Dendritic cell treated with granulocyte-macrophage colony-stimulating factor and Interleukin-4, amounts not matched to agents 40 ng/mL and 50 ng/mL, for 4 days (primary cell): ENCODE measurements around the gene OR10P1.
"Not testable (repeated sequence)": the region's sequence is repeated elsewhere in the genome, so short reads cannot be mapped to it uniquely, and the experiment has no call there.

ENCODE experiments used
- H3K27ac Mint-ChIP-seq: one replicate; pipeline ENCODE4 v1.8.0; 2022; ENCODE audit warnings: mild to moderate bottlenecking, mixed read lengths
- H3K27me3 Mint-ChIP-seq: one replicate; pipeline ENCODE4 v1.8.0; 2022; ENCODE audit warnings: mild to moderate bottlenecking, mixed read lengths
- H3K36me3 Mint-ChIP-seq: one replicate; pipeline ENCODE4 v1.8.0; 2022; ENCODE audit warnings: low read depth, mixed read lengths
- H3K4me1 Mint-ChIP-seq: one replicate; pipeline ENCODE4 v1.8.0; 2022; ENCODE audit warnings: low read depth, mixed read lengths
- H3K4me3 Mint-ChIP-seq: one replicate; pipeline ENCODE4 v1.8.0; 2022; ENCODE audit warnings: mild to moderate bottlenecking, moderate library complexity, mixed read lengths
- H3K9me3 Mint-ChIP-seq: one replicate; pipeline ENCODE4 v1.8.0; 2022; ENCODE audit warnings: mixed read lengths
- intact Hi-C: fragments of 100-400 bp; cut with micrococcal nuclease; formaldehyde crosslinking; loops from one replicate; pipeline ENCODE4 v1.15.0; 2022

Gene OR10P1, protein sequence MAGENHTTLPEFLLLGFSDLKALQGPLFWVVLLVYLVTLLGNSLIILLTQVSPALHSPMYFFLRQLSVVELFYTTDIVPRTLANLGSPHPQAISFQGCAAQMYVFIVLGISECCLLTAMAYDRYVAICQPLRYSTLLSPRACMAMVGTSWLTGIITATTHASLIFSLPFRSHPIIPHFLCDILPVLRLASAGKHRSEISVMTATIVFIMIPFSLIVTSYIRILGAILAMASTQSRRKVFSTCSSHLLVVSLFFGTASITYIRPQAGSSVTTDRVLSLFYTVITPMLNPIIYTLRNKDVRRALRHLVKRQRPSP

DNA sequence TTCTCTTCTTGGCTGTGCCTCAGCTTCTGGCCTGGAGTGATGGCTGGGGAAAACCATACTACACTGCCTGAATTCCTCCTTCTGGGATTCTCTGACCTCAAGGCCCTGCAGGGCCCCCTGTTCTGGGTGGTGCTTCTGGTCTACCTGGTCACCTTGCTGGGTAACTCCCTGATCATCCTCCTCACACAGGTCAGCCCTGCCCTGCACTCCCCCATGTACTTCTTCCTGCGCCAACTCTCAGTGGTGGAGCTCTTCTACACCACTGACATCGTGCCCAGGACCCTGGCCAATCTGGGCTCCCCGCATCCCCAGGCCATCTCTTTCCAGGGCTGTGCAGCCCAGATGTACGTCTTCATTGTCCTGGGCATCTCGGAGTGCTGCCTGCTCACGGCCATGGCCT is at the start of gene OR10P1:
OR10P1 (plus strand) TSS at position 40 of the 400 bp plus-strand sequence; CDS start at position 40, 0 bp downstream.
- Mint-ChIP-seq H3K27ac (no peak within 1 kb of the TSS), H3K4me3 (no peak within 1 kb of the TSS), H3K4me1 (peaks cover 49% of the 10 kb centered on the region), H3K36me3 (no peaks in the 10 kb centered on the region), H3K27me3 (peaks cover 2% of the 10 kb centered on the region), H3K9me3 (no peaks in the 10 kb centered on the region)
- intact Hi-C loops, result no loop called here

DNA sequence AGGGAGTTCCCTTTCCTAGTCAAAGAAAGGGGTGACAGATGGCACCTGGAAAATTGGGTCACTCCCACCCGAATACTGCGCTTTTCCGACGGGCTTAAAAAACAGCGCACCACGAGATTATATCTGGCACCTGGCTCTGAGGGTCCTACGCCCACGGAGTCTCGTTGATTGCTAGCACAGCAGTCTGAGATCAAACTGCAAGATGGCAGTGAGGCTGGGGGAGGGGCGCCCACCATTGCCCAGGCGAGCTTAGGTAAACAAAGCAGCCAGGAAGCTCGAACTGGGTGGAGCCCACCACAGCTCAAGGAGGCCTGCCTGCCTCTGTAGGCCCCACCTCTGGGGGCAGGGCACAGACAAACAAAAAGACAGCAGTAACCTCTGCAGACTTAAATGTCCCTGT is 46.5 kb upstream of the OR10P1 start:
- peaks cover 27% of the 10 kb centered on the region for H3K9me3 Mint-ChIP-seq
- H3K27ac Mint-ChIP-seq, intact Hi-C loops, H3K4me3 Mint-ChIP-seq, H3K4me1 Mint-ChIP-seq, H3K36me3 Mint-ChIP-seq, H3K27me3 Mint-ChIP-seq: not testable (repeated sequence)

DNA sequence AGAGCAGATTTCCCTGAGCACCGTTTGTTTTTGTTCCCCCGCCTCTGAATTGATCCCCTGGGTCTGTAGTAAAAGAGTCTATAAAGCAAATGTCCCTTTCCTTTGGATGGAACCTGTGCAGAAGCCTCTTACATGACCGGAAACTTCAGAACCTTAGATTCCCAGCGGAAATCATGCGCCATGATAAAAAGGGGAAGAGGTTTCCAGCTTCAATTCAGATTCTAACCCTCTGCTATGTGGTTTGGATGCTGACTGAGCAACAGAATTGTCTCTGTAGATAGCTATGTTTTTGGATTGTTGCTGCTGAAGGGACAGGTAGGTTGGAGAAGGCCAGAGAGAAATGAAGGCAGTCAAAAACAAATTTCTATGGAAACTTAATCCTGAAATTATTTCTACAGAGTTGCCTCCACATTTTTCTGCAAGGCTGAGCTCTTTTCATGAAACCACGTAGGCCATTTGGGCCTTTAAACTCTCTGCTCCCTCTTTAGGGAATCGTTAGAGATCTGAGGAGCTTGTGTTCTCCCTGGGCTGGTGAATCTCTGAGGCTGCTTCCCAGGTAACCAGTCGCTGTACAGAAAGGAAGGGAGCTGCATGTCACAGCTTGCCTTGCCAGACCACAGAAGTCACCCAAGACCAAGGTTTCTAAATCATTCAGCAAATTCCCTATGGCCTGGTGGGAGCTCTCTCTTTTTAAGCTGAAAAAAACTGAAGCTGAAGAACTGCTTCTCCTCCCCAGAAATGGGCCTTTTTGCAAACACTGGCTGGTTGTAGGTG is 28.7 kb upstream of the OR10P1 start:
- Mint-ChIP-seq H3K9me3 (no peaks in the 10 kb centered on the region), H3K27ac (no peak overlapping the region), H3K4me3 (no peak overlapping the region), H3K36me3 (no peaks in the 10 kb centered on the region), H3K4me1 (no peaks in the 10 kb centered on the region), H3K27me3 (peaks cover 11% of the 10 kb centered on the region)
- intact Hi-C loops, result no loop called here

DNA sequence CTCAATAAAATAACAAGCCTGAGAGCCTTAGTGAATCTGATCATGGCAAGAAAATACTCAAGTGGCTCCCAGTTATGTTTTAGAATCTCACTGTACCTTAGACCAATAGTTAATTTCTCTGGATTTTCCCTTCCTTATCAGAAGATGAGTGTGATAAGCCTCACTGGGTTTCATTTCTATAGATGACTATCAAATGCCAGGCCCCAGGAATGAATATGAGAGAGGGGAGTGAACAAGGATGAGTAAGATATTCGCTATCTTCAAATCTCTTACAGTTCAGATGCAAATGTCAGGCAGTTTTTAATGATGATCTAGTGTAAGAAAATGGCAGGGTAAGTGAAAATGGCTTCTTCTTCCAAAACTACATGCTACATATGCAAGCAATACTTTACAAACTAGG is 26.1 kb upstream of the OR10P1 start:
- no peaks in the 10 kb centered on the region for H3K36me3 Mint-ChIP-seq
- intact Hi-C loops, result no loop called here
- no peaks in the 10 kb centered on the region for H3K4me1 Mint-ChIP-seq
- peaks cover 8% of the 10 kb centered on the region for H3K9me3 Mint-ChIP-seq
- peaks cover 13% of the 10 kb centered on the region for H3K27me3 Mint-ChIP-seq
- no peak overlapping the region for H3K4me3 Mint-ChIP-seq
- H3K27ac Mint-ChIP-seq, result no peak overlapping the region

DNA sequence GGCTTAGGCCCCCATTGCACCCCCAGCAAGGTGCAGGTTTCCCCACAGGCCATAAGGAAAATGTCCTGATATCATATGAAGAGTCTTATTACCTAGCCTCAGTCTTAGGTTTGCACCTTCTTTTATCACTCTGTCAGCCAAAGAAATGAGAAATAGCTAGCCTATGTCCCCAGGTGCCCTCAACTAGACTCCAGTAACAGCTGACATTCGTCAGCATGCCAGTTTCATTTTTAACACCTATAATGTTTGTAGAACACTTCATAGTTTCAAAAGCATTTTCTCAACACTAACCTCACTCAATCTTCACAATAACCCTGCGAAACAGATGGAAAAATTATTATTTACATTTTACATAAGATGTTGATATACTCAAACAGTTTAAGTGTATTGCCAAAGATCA is 24.0 kb upstream of the OR10P1 start:
- no peak overlapping the region for H3K27ac Mint-ChIP-seq
- peaks cover 11% of the 10 kb centered on the region for H3K27me3 Mint-ChIP-seq
- no peaks in the 10 kb centered on the region for H3K36me3 Mint-ChIP-seq
- no peaks in the 10 kb centered on the region for H3K4me1 Mint-ChIP-seq
- no peak overlapping the region for H3K4me3 Mint-ChIP-seq
- H3K9me3 Mint-ChIP-seq, result peaks cover 24% of the 10 kb centered on the region
- intact Hi-C loops, result no loop called here

DNA sequence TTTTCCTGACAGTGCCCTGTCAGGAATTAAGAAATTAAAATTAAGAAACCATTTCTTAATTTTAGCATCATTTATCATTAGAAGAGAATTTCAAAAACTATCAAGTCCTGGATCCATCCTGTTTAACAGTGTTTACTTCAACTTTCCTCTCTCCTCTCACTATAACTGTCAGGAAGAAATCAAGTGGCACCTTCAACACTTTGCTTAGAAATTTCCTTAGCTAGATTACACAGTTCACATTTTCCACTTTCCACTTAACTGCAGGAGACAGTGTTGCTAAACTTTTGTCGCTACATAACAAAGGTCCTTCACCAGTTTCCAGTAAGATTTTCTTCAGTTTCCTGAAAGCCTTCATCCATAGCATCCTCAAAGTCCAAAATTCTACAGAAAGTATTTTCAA is 21.9 kb upstream of the OR10P1 start:
- Mint-ChIP-seq H3K36me3 (no peaks in the 10 kb centered on the region), H3K27ac (no peak overlapping the region), H3K4me3 (no peak overlapping the region), H3K27me3 (peaks cover 6% of the 10 kb centered on the region), H3K4me1 (peaks cover under 1% of the 10 kb centered on the region), H3K9me3 (peaks cover 24% of the 10 kb centered on the region)
- intact Hi-C loops, result no loop called here

DNA sequence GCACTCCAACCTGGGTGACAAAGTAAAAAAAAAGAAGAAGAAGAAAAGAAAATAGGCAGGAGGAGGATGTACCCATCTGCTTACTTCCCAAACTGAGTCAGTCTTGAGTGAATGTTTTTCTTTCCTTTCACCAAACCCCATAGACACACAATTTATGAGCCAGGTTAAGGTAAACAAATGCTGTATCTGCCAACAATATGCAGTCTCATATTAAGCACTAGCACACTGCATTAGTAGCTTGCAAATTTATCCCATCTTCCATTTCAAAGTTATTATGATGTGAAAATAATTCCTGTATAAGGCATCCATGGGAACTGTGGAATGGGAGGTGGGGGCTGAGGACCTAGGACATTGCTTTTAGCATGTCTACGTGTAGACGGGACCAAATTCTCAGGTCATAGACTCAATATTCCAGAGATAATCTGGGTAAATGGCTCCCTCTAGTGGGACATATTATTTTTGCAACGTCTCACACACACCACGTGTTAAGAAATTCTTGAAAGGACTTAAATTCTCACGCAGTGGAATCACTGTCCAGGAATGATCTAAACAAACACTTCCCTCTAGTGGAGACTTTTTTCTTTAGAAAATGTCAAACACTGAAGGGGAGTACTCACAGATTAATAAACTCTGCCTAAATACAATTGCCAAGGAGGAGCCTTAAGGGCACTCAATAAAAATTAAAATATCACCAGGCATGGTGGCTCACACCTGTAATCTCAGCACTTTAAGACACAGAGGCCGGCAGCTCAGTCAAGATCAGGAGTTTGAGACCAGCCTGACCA is 17.1 kb upstream of the OR10P1 start:
- intact Hi-C loops, result loop anchor here (1.0 to 5.0 kb wide), 2 partner anchors 38 to 430 kb away; no protein-coding TSS in a partner anchor
- H3K27me3 Mint-ChIP-seq, result peaks cover 12% of the 10 kb centered on the region
- peaks cover 8% of the 10 kb centered on the region for H3K4me1 Mint-ChIP-seq
- H3K4me3 Mint-ChIP-seq, result no peak overlapping the region
- peaks cover 24% of the 10 kb centered on the region for H3K9me3 Mint-ChIP-seq
- H3K36me3 Mint-ChIP-seq, result no peaks in the 10 kb centered on the region
- H3K27ac Mint-ChIP-seq, result no peak overlapping the region

DNA sequence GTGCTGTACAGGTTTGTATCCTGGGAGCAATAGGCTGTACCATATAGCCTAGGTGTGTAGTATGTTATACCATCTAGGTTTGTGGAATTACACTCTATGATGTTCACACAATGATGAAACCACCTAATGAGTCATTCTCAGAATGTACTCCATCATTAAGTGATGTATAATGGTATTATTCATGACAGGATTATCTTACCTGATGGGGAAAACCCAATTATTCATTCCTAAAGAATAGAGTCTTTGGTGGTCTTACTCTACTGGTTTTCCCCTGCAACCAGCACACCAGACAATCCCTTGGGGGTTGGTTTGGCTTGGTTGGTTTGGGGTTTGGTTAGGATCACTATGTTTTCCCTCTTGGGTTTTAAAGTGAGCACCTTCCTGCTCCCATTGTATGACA is 12.6 kb upstream of the OR10P1 start:
- H3K27me3 Mint-ChIP-seq, result peaks cover 7% of the 10 kb centered on the region
- no peaks in the 10 kb centered on the region for H3K36me3 Mint-ChIP-seq
- H3K9me3 Mint-ChIP-seq, result peaks cover 8% of the 10 kb centered on the region
- intact Hi-C loops, result loop anchor here (5.0 kb wide), 1 partner anchor 33 kb away; no protein-coding TSS in a partner anchor
- no peak overlapping the region for H3K4me3 Mint-ChIP-seq
- peaks cover 11% of the 10 kb centered on the region for H3K4me1 Mint-ChIP-seq
- H3K27ac Mint-ChIP-seq, result no peak overlapping the region

DNA sequence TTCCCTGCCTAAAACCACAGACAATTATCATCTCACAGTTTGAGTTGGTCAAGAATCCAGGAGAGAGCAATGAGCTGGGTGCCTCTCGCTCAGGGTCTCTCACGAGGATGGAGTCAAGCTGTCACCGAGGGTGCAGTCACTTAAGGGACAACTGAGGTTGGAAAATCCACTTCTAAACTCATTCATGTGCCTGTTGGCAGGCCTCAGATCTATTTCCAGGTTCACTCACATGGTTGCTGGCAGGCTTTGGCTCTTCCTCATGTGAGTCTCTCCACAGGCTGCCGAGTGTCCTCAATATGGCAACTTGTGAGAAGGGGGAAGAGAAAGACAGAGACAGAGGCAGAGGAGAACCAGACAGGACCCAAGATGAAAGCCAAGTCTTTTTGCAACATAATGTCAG is 10.5 kb upstream of the OR10P1 start:
- H3K4me1 Mint-ChIP-seq, result peaks cover 15% of the 10 kb centered on the region
- H3K27ac Mint-ChIP-seq, result no peak overlapping the region
- H3K9me3 Mint-ChIP-seq, result peaks cover 8% of the 10 kb centered on the region
- H3K4me3 Mint-ChIP-seq, result no peak overlapping the region
- intact Hi-C loops, result no loop called here
- H3K36me3 Mint-ChIP-seq, result no peaks in the 10 kb centered on the region
- H3K27me3 Mint-ChIP-seq, result peaks cover 5% of the 10 kb centered on the region

DNA sequence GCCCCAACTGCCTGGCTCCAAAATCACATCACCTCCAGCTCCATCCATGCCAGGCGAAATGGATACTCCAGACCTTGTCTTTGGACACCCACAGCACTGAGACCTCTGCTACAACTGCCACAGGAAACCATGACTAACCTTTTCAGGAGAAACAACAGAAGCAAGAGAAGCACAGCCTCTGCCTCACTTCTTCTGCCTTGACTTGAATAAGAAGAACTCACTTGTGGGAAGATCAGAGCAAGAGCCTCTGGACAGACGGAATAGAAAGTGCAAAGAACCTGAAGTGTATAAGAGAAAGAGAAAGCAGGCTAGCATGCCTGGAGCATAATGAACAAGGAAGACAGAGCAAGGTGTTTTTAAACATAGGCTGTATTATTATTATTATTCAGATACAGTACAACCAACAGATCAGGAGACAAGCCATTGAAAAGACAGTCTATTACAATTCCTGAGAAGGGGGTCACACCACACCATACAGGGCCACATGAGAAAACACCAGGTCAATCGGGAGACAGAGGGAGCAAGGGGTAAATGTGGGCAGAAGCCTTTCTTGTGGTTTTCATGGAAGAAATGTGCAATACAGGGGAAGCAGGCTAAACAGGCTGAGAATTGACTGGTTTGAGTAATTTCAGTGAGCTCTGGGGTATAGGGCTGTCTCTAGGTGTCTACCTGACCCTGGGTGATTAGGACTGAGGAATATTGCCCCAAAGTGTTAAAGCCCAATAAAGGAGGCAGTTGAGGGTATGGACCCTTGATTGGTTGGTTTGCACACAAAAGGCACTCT is 7.4 kb upstream of the OR10P1 start:
- peaks cover 8% of the 10 kb centered on the region for H3K9me3 Mint-ChIP-seq
- H3K4me3 Mint-ChIP-seq, result no peak overlapping the region
- no peaks in the 10 kb centered on the region for H3K36me3 Mint-ChIP-seq
- H3K4me1 Mint-ChIP-seq, result peaks cover 39% of the 10 kb centered on the region
- intact Hi-C loops, result no loop called here
- H3K27me3 Mint-ChIP-seq, result no peaks in the 10 kb centered on the region
- H3K27ac Mint-ChIP-seq, result no peak overlapping the region

DNA sequence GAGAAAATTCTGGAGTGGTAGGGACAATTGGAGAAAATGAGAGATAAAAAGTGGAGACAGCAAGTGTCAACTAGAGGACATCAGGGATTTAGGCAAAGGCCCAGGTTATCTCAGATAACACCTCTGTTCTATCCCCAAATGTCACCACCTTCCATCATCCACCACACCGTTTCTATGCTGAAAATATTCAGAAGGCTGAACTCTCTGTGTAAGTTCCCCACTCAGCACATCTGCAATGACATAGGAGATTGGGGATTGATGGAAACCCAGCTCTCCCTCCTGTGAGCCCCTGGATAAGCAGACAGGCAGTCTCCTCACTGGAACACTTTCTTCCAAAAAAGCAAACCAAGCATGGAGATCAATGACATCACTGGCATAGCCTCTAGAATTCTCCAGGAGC is 5.6 kb upstream of the OR10P1 start:
- Mint-ChIP-seq H3K9me3 (peaks cover 8% of the 10 kb centered on the region), H3K27me3 (no peaks in the 10 kb centered on the region), H3K36me3 (no peaks in the 10 kb centered on the region), H3K27ac (no peak overlapping the region), H3K4me3 (no peak overlapping the region), H3K4me1 (peaks cover 39% of the 10 kb centered on the region)
- intact Hi-C loops, result no loop called here

DNA sequence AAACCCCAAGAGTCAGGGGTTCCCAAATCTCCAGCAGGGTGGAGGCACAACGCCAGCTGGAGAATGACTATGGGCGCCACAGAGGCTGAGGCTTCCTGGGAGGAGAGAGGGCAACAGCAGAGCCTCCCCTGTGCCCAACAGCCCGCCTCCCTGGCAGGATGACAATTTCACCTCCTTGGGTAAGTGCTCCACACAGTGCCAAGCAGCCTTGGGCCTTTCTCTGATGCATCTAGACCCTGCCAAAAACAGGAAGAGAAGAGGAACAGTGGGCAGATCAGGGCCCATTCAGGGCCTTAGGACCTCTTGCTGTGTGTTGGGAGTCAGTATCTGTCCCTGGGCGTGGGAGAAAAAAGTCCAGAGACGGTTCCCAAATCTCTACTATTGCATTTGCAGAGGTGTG is 5.0 kb upstream of the OR10P1 start:
- Mint-ChIP-seq H3K4me1 (peaks cover 39% of the 10 kb centered on the region), H3K9me3 (peaks cover 8% of the 10 kb centered on the region), H3K36me3 (no peaks in the 10 kb centered on the region), H3K27me3 (no peaks in the 10 kb centered on the region), H3K4me3 (no peak overlapping the region), H3K27ac (no peak overlapping the region)
- intact Hi-C loops, result no loop called here

DNA sequence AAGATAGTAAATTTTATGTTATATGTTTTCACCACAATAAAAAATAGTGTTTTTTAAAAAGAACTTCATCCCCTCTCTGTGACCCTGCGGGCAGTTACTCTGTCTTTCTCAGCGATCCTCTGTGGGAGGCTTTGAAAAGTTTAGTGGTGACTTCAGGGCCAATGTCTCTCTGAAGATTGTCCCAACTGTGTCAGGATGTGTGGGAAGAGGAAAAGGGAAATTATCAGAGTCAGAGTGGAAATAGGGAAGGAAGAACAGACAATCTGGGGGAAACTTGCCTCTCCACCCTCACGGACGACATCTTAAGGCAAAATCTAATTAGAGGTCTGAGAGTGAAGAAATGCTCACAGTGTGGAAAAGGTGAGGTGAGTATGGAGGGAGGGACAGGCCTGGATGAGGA is 3.5 kb upstream of the OR10P1 start:
- no peaks in the 10 kb centered on the region for H3K36me3 Mint-ChIP-seq
- H3K27ac Mint-ChIP-seq, result no peak overlapping the region
- H3K9me3 Mint-ChIP-seq, result no peaks in the 10 kb centered on the region
- intact Hi-C loops, result no loop called here
- peaks cover under 1% of the 10 kb centered on the region for H3K27me3 Mint-ChIP-seq
- H3K4me3 Mint-ChIP-seq, result no peak overlapping the region
- H3K4me1 Mint-ChIP-seq, result peaks cover 48% of the 10 kb centered on the region
